Endodermal cell (in vitro differentiated cells): ENCODE data around the gene ANKS3. TPM values are rescaled to one million over a fixed set of nuclear protein-coding genes. Genes with fewer than 3 reads are reported as not detected.

Experiments used
- DNase-seq: peaks from one replicate; pipeline ENCODE4 v3.0.0-alpha.2; 2017
- H3K27ac ChIP-seq: 2 replicates; pipeline ENCODE4 v1.5.1; 2013; ENCODE audit warnings: mild to moderate bottlenecking, low read depth, low read length, moderate library complexity
- H3K27me3 ChIP-seq: 2 replicates; pipeline ENCODE4 v1.6.1; 2013; ENCODE audit warnings: mild to moderate bottlenecking, low read length, moderate library complexity; ENCODE audit not compliant: insufficient read depth, control insufficient read depth, poor library complexity, severe bottlenecking
- H3K36me3 ChIP-seq: 2 replicates; pipeline ENCODE4 v1.7.0; 2013; ENCODE audit warnings: mild to moderate bottlenecking, low read length, moderate library complexity; ENCODE audit not compliant: control insufficient read depth, insufficient read depth
- H3K4me1 ChIP-seq: one replicate; pipeline ENCODE4 v1.7.0; 2013; ENCODE audit warnings: low read length; ENCODE audit not compliant: control insufficient read depth, insufficient read depth
- H3K4me3 ChIP-seq: 2 replicates; pipeline ENCODE4 v1.5.1; 2013; ENCODE audit warnings: mild to moderate bottlenecking, low read length, moderate library complexity
- H3K9ac ChIP-seq: 2 replicates; pipeline ENCODE4 v1.6.1; 2013; ENCODE audit warnings: mild to moderate bottlenecking, low read length, moderate library complexity; ENCODE audit not compliant: poor library complexity, severe bottlenecking; ENCODE audit errors: extremely low read depth
- H3K9me3 ChIP-seq: 2 replicates; pipeline ENCODE4 v1.6.1; 2013; ENCODE audit warnings: mild to moderate bottlenecking, low read length, moderate library complexity; ENCODE audit not compliant: control insufficient read depth
- H3K27ac Mint-ChIP-seq: 2 replicates; pipeline ENCODE4 v1.8.0; 2020; ENCODE audit warnings: mixed read lengths
- H3K27me3 Mint-ChIP-seq: 2 replicates; pipeline ENCODE4 v1.8.0; 2021; ENCODE audit warnings: mild to moderate bottlenecking, mixed read lengths; ENCODE audit not compliant: insufficient read depth
- H3K36me3 Mint-ChIP-seq: 2 replicates; pipeline ENCODE4 v1.8.0; 2020; ENCODE audit warnings: low read depth, mixed read lengths
- H3K4me1 Mint-ChIP-seq: 2 replicates; pipeline ENCODE4 v1.8.0; 2020; ENCODE audit warnings: mixed read lengths
- H3K4me3 Mint-ChIP-seq: 2 replicates; pipeline ENCODE4 v1.8.0; 2020; ENCODE audit warnings: mild to moderate bottlenecking, moderate library complexity, mixed read lengths
- H3K9me3 Mint-ChIP-seq: 2 replicates; pipeline ENCODE4 v1.8.0; 2020; ENCODE audit warnings: mild to moderate bottlenecking, mixed read lengths
- WGBS, 2 experiments: methylation state at CpG; one replicate each; pipeline versions ENCODE4 v1.1.5 to v1.1.7; 2013; ENCODE audit warnings: missing lambda C conversion rate in 2 of 2, mixed read lengths in 1 of 2; ENCODE audit not compliant: insufficient coverage in 1 of 2, insufficient read length in 1 of 2; 5-methylcytosine and 5-hydroxymethylcytosine counted together
- total RNA-seq, 2 donors: library from RNA; stranded (reverse); fragmentation: NEBNext Ultra II Directional in 1 of 2; extraction: Animal tissue kit (Norgen Biotek cat#: 25700) in 1 of 2; gene quantifications; 2 replicates in 1 of 2; 3 replicates in 1 of 2; pipeline ENCODE4 v1.2.1, GENCODE V29; 2021
- TF ChIP-seq, protein P1 (sequence below): fragments of 200-600 bp; sonication (generic); conservative IDR thresholded peaks from 2 replicates; pipeline ENCODE4 v1.5.0; 2021; ENCODE audit warnings: antibody characterized with exemption, mild to moderate bottlenecking

ANKS3 gene
- total RNA-seq, 2 donors from 2014 or later = 32.4 to 41.0 TPM

DNA sequence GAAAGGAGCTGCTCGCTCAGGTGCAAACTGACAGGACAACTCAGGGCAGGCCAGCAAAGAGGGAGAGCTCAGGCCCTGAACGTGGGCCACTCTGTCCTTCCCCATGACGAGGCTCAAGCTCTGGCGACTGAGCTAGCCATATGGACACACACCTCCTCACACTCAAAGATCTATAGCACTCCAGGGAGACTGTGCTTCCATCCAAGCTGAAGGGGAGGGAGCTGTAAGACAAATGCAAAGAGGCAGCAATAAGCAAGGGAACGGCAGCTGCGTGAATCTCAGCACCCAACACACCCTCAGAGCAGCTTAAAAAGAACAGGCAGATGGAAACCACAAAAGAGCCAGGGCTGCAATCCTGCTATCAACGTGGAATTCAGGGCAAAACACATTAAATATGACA, 27.2 kb downstream of the ANKS3 start:
- H3K9me3 ChIP-seq = no peaks in the 10 kb centered on the region
- H3K9ac ChIP-seq = no peak overlapping the region
- peaks cover 61% of the 10 kb centered on the region for H3K36me3 ChIP-seq
- Mint-ChIP-seq H3K4me1 (no peaks in the 10 kb centered on the region), H3K27ac (no peak overlapping the region), H3K27me3 (no peaks in the 10 kb centered on the region), H3K36me3 (peaks cover 49% of the 10 kb centered on the region), H3K9me3 (no peaks in the 10 kb centered on the region), H3K4me3 (no peak overlapping the region)
- TF ChIP-seq, protein P1, sequence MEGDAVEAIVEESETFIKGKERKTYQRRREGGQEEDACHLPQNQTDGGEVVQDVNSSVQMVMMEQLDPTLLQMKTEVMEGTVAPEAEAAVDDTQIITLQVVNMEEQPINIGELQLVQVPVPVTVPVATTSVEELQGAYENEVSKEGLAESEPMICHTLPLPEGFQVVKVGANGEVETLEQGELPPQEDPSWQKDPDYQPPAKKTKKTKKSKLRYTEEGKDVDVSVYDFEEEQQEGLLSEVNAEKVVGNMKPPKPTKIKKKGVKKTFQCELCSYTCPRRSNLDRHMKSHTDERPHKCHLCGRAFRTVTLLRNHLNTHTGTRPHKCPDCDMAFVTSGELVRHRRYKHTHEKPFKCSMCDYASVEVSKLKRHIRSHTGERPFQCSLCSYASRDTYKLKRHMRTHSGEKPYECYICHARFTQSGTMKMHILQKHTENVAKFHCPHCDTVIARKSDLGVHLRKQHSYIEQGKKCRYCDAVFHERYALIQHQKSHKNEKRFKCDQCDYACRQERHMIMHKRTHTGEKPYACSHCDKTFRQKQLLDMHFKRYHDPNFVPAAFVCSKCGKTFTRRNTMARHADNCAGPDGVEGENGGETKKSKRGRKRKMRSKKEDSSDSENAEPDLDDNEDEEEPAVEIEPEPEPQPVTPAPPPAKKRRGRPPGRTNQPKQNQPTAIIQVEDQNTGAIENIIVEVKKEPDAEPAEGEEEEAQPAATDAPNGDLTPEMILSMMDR = no peak
- no peaks in the 10 kb centered on the region for H3K27me3 ChIP-seq
- 90 to 94% methylated on average over 5 to 7 of the region's 7 CpGs for WGBS, 2 experiments
- H3K4me3 ChIP-seq = no peak overlapping the region
- H3K27ac ChIP-seq = no peak overlapping the region
- no peak for DNase-seq
- no peaks in the 10 kb centered on the region for H3K4me1 ChIP-seq

DNA sequence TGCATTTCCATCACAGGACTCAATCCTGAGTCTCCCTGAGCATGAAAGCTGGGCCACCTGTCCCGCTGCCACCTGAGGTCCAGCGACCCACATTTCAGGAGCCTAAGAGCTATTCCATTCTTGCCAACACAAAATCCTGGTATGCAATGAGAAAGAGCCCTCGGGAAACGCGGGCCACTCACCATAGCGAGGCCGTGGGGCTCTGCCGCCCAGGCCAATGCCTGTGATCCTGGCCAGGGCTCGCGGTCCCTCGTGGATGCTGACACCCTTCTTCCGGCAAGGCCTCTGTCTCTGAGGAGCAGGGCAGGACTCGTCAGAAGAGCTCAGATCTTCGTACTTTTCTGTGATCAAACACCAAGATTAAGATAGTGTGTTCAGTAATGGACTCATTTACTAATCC, 29.2 kb downstream of the ANKS3 start:
- 94 to 95% methylated on average over 14 of the region's 14 CpGs for WGBS, 2 experiments
- Histone ChIP-seq H3K27ac (no peak overlapping the region), H3K9ac (no peak overlapping the region), H3K27me3 (no peaks in the 10 kb centered on the region), H3K9me3 (no peaks in the 10 kb centered on the region), H3K4me1 (no peaks in the 10 kb centered on the region), H3K4me3 (no peak overlapping the region), H3K36me3 (peaks cover 61% of the 10 kb centered on the region)
- H3K27ac Mint-ChIP-seq = no peak overlapping the region
- H3K36me3 Mint-ChIP-seq = peaks cover 44% of the 10 kb centered on the region
- no peak overlapping the region for H3K4me3 Mint-ChIP-seq
- H3K27me3 Mint-ChIP-seq = no peaks in the 10 kb centered on the region
- TF ChIP-seq, protein P1 = no peak
- no peaks in the 10 kb centered on the region for H3K9me3 Mint-ChIP-seq
- H3K4me1 Mint-ChIP-seq = no peaks in the 10 kb centered on the region
- no peak for DNase-seq

DNA sequence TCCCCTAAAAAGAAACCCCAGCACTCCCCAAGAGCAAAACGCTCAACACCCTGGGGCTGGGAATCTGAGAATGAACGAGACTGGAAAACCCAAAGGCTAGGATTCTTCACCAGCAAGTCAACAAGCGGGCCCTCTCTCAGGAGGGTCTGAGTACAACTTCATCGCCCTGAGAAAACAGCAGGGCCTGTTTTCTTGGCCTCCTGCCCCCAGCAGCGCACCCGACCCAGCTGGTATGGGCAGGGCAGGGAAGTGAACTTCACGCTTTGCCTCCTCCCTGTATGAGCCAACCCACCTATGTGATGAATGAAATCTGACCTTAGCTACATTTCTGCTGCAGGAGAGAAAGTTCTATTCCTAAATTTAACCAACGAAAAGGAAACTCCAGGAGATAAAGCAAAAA, 29.6 kb downstream of the ANKS3 start:
- Mint-ChIP-seq H3K4me3 (no peak overlapping the region), H3K9me3 (no peaks in the 10 kb centered on the region), H3K36me3 (peaks cover 44% of the 10 kb centered on the region), H3K4me1 (no peaks in the 10 kb centered on the region), H3K27me3 (no peaks in the 10 kb centered on the region), H3K27ac (no peak overlapping the region)
- TF ChIP-seq, protein P1 = no peak
- H3K36me3 ChIP-seq = peaks cover 61% of the 10 kb centered on the region
- no peak for DNase-seq
- no peak overlapping the region for H3K27ac ChIP-seq
- H3K27me3 ChIP-seq = no peaks in the 10 kb centered on the region
- H3K9me3 ChIP-seq = no peaks in the 10 kb centered on the region
- WGBS, 2 experiments = 92 to 94% methylated on average over 7 to 8 of the region's 8 CpGs
- no peak overlapping the region for H3K4me3 ChIP-seq
- no peaks in the 10 kb centered on the region for H3K4me1 ChIP-seq
- H3K9ac ChIP-seq = no peak overlapping the region
